Measurements from ENCODE around the gene ENHO. TPM values are rescaled to one million over a fixed set of nuclear protein-coding genes. Genes with fewer than 3 reads are reported as not detected.

ENHO gene
- total RNA-seq, 4 donors from 2014 or later = 0.50 to 2.0 (median 1.1) TPM; not detected in 1

GRCh38 chr9:34519321-34520020, 3.3 kb downstream of the ENHO start:
- no peak overlapping the region for H3K4me3 ChIP-seq
- H3K27ac ChIP-seq (replicated peaks in 1 of 4) = no peak overlapping the region
- intact Hi-C loops (cut with DNase I) = no loop called here
- peaks cover 8 to 16% (median 15%) of the 10 kb centered on the region in 4 donors for H3K4me1 ChIP-seq
- 89% methylated on average over 1 of the region's 2 CpGs for WGBS
- TF ChIP-seq POLR2AphosphoS5 (IDR thresholded peaks at IDR 0.05) = no peak
- TF ChIP-seq POLR2A (IDR thresholded peaks at IDR 0.05; ENCODE audit: low read depth) = no peak
- TF ChIP-seq CTCF (IDR thresholded peaks at IDR 0.05) = no peak
- no peak for TF ChIP-seq EP300 (IDR thresholded peaks at IDR 0.05)
- H3K27me3 ChIP-seq = no peaks in the 10 kb centered on the region
- no peaks in the 10 kb centered on the region for H3K36me3 ChIP-seq
- H3K9me3 ChIP-seq = no peaks in the 10 kb centered on the region
- no peak for DNase-seq (ENCODE audit: extremely low spot score)

- TF ChIP-seq POLR2AphosphoS5 (IDR thresholded peaks at IDR 0.05) (no peak), POLR2A (IDR thresholded peaks at IDR 0.05; ENCODE audit: low read depth) (no peak), CTCF (IDR thresholded peaks at IDR 0.05) (no peak), EP300 (IDR thresholded peaks at IDR 0.05) (no peak)
These were observed 3.9 kb downstream of the ENHO start for GRCh38 chr9:34518896-34519295.

GRCh38 chr9:34518110-34518616, 4.6 kb downstream of the ENHO start:
- Histone ChIP-seq H3K9me3 (no peaks in the 10 kb centered on the region), H3K36me3 (no peaks in the 10 kb centered on the region), H3K27me3 (no peaks in the 10 kb centered on the region), H3K4me1 (peaks cover 4 to 11% (median 8%) of the 10 kb centered on the region in 4 donors), H3K27ac (replicated peaks in 1 of 4) (no peak overlapping the region), H3K4me3 (no peak overlapping the region)
- WGBS = 79% methylated on average over 6 of the region's 6 CpGs
- intact Hi-C loops (cut with DNase I) = no loop called here
- TF ChIP-seq EP300 (IDR thresholded peaks at IDR 0.05) = no peak
- no peak for TF ChIP-seq CTCF (IDR thresholded peaks at IDR 0.05)
- no peak for TF ChIP-seq POLR2A (IDR thresholded peaks at IDR 0.05; ENCODE audit: low read depth)
- TF ChIP-seq POLR2AphosphoS5 (IDR thresholded peaks at IDR 0.05) = no peak
- DNase-seq (ENCODE audit: extremely low spot score) = no peak

More at GRCh38 chr9:34518896-34519295, 3.9 kb downstream of the ENHO start:
- no peak overlapping the region for H3K4me3 ChIP-seq
- no peak for DNase-seq (ENCODE audit: extremely low spot score)
- no peaks in the 10 kb centered on the region for H3K27me3 ChIP-seq
- H3K27ac ChIP-seq (replicated peaks in 1 of 4) = no peak overlapping the region
- H3K36me3 ChIP-seq = no peaks in the 10 kb centered on the region
- peaks cover 8 to 16% (median 15%) of the 10 kb centered on the region in 4 donors for H3K4me1 ChIP-seq
- H3K9me3 ChIP-seq = no peaks in the 10 kb centered on the region
- WGBS = 83% methylated on average over 2 of the region's 2 CpGs
- intact Hi-C loops (cut with DNase I) = no loop called here

- TF ChIP-seq POLR2AphosphoS5 (IDR thresholded peaks at IDR 0.05) (no peak), POLR2A (IDR thresholded peaks at IDR 0.05; ENCODE audit: low read depth) (no peak), EP300 (IDR thresholded peaks at IDR 0.05) (no peak), CTCF (IDR thresholded peaks at IDR 0.05) (no peak)
- DNase-seq (ENCODE audit: extremely low spot score) = no peak
- no peaks in the 10 kb centered on the region for H3K27me3 ChIP-seq
- peaks cover 0 to 4% (median under 1%) of the 10 kb centered on the region in 4 donors for H3K4me1 ChIP-seq
- H3K9me3 ChIP-seq = no peaks in the 10 kb centered on the region
- no peak overlapping the region for H3K27ac ChIP-seq (replicated peaks in 1 of 4)
- H3K4me3 ChIP-seq = no peak overlapping the region
- intact Hi-C loops (cut with DNase I) = no loop called here
- 87% methylated on average over 7 of the region's 7 CpGs for WGBS
- H3K36me3 ChIP-seq = no peaks in the 10 kb centered on the region
These were observed 5.6 kb downstream of the ENHO start for GRCh38 chr9:34517185-34517584.

Measured in esophagus muscularis mucosa (tissue), 4 donors.